GM18951 (cell line): ENCODE data around the gene FOXN3.
"Not testable (repeated sequence)": the region's sequence is repeated elsewhere in the genome, so short reads cannot be mapped to it uniquely, and the experiment has no call there.

Source experiments
- POLR2A ChIP-seq: IDR thresholded peaks from 4 replicates; pipeline ENCODE4 v1.6.1; 2011; ENCODE audit warnings: mild to moderate bottlenecking; ENCODE audit not compliant: insufficient read length, insufficient read depth; ENCODE audit errors: extremely low read depth
- in situ Hi-C: fragments of 300-500 bp; cut with MboI; formaldehyde crosslinking; loops from one replicate; pipeline ENCODE4 v1.12.0; 2022; ENCODE audit warnings: low sequenced_read_pairs, mixed read lengths, inconsistent platforms; ENCODE audit not compliant: unreplicated experiment

Gene FOXN3

GRCh38 chr14:89258728-89259273 is 158.2 kb downstream of the FOXN3 start:
- in situ Hi-C loops, result no loop called here
- TF ChIP-seq POLR2A, result no peak

- no peak for TF ChIP-seq POLR2A
- in situ Hi-C loops, result no loop called here
These were observed 160.1 kb downstream of the FOXN3 start for GRCh38 chr14:89256951-89257350.

GRCh38 chr14:89256283-89256682 is 160.8 kb downstream of the FOXN3 start:
- in situ Hi-C loops, result no loop called here

DNA sequence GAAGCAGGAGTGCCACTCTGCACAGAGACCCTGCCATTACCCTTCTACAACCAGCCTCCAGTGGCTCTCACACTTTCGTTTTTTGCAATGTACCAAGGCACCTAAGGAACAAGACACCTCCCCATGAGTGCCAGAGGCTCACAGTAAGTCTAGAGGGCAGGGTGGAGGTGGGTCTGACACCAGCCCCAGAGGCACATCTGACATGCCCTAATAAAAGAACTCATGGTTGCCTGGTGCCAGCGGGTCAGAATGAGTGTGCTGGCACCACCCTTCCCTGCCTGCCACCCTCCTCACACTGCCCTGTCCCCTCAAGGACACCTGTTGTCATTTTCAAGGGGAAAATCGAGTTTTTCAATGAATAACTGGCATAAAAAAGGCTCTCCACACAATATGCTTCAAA is 161.2 kb downstream of the FOXN3 start:
- in situ Hi-C loops, result no loop called here
- TF ChIP-seq POLR2A, result no peak

More at GRCh38 chr14:89256283-89256682, 160.8 kb downstream of the FOXN3 start:
- TF ChIP-seq POLR2A, result no peak

- in situ Hi-C loops, result no loop called here
- TF ChIP-seq POLR2A, result no peak
These were observed 162.0 kb downstream of the FOXN3 start for GRCh38 chr14:89255012-89255411.

DNA sequence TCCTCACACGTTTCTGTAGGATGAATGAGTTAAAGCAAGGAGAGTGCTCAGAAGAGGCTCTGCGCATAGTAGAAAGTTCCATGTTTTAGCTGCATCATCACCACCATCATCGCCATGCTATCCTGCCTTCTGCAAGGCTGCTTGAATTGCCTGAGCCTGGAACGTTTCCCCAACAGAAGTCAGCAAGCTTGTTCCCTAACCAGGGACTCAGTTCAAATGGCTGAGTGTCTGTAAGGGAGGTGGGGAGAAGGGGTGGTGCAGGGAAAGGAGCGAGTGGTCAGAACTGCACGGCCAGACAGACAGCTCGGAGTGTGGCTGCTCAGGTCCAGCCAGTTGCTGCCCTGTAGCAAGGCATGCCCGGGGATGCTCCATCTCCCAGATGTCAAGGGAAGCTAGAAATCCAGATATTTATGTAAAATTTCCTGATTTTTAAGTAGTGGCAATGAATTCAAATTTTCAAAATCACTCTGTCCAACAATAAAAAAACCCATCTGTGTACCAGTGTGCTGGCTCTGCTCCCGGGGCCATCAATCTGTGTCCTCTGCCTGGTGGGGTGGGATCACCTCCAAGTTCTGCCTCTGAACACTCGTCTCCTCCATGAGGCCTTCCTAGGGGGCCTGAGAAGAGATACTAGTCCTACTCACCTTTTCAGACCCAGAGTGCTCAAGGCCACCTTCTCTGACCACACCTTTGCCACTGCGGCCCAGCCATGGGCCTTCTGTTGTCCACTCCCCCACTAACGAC is 162.7 kb downstream of the FOXN3 start:
- TF ChIP-seq POLR2A, result no peak
- in situ Hi-C loops, result no loop called here

DNA sequence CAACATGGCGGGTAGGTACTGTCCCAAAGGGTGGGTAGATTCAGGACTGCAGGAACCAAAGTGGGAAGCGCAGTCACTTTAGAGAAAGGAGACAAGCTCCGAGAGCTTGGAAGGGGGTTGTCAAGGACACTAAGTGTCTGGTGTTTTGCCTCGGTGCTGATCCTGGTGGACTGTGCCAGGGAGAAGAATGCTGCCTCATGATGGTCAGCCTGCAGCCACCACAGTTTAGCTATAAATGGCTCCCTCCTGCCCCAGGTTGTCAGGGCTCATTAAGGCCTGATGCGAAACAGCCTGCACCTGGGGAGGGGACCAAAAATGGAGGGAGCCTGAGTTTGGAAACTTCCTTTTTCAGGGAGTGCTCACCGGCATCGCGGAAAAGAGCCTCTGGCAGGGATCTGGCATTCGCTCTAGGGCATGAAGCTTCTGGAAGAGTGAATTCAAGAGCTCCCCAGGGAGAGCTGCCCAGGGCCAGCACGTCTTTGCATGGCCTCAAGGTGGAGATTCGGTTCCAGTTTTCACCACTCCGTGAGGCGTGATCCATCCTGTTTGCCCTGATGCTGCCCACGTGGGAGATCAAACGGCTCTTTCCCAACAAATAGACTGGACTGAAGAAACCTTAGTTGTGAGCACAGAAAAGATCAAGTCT is 164.0 kb downstream of the FOXN3 start:
- in situ Hi-C loops, result no loop called here
- no peak for TF ChIP-seq POLR2A

- no peak for TF ChIP-seq POLR2A
- in situ Hi-C loops, result no loop called here
These were observed 166.0 kb downstream of the FOXN3 start for GRCh38 chr14:89251061-89251460.

DNA sequence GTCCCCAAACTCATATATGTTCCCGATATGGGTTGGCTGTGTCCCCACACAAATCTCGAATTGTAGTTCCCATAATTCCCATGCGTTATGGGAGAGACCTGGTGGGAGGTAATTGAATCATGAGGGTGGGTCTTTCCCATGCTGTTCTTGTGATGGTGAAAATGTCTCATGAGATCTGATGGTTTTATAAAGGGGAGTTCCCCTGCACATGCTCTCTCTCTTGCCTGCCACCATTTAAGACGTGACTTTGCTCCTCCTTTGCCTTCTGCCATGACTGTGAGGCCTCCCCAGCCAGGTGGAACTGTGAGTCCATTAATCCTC is 166.4 kb downstream of the FOXN3 start:
- in situ Hi-C loops, result not testable (repeated sequence)

- TF ChIP-seq POLR2A, result no peak
- in situ Hi-C loops, result no loop called here
These were observed 166.9 kb downstream of the FOXN3 start for GRCh38 chr14:89249972-89250654.

GRCh38 chr14:89249065-89249695 is 167.9 kb downstream of the FOXN3 start:
- in situ Hi-C loops, result no loop called here
- no peak for TF ChIP-seq POLR2A

DNA sequence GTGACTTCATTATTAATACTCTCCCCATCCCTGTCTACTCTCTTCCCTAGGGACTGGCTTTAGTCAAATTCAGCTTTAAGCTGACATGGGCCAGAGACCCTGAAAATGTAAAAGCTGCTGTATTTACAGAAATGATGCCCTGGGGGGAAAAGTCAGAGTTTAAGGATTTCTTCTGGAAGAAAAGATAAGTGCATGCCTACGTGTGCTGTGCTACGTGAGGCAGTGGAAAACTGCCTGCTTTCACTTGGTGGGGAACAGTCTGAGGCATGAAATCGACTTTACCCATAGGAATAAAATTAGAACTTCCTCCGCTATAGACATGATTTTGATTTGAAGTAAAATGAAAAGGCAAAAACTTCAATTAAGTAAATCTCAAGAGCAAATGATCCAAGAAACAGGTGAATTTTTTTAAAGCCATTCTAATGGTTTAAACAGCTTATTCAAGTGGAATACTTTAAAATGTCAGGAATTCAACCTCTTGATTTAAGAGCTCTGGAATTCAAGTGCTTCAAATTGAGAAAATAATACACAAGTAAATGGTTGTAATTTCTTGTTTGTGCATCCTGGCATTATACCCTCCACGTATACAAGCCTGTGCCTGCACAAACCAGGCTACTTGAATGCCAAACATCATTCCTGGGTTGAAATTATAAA is 168.5 kb downstream of the FOXN3 start:
- no peak for TF ChIP-seq POLR2A
- in situ Hi-C loops, result no loop called here
